ENCODE measurements around the gene RPP25L.

DNA sequence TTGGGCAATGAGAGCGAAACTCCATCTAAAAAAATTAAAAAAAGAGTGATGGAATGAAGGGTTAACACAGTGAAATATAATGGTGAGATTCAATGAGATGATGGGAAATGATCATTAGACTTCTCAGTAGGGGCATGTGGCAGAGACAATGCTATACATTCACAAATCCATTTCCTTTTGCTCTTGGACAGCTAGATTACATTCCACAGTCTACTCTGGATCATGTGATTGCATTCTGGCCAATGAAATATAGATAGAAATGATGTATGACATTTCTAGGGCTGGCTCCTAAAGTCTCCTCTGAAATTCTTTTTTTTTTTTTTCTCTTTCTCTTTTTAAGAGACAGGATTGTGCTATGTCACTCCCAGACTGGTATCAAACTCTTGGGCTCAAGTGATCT lies 30.8 kb upstream of the RPP25L start:
- TF ChIP-seq EP300 (IDR thresholded peaks at IDR 0.05; ENCODE audit: low read depth) (no peak), POLR2A (IDR thresholded peaks at IDR 0.05) (no peak), POLR2AphosphoS5 (IDR thresholded peaks at IDR 0.05) (no peak)
- TF ChIP-seq, protein P1, sequence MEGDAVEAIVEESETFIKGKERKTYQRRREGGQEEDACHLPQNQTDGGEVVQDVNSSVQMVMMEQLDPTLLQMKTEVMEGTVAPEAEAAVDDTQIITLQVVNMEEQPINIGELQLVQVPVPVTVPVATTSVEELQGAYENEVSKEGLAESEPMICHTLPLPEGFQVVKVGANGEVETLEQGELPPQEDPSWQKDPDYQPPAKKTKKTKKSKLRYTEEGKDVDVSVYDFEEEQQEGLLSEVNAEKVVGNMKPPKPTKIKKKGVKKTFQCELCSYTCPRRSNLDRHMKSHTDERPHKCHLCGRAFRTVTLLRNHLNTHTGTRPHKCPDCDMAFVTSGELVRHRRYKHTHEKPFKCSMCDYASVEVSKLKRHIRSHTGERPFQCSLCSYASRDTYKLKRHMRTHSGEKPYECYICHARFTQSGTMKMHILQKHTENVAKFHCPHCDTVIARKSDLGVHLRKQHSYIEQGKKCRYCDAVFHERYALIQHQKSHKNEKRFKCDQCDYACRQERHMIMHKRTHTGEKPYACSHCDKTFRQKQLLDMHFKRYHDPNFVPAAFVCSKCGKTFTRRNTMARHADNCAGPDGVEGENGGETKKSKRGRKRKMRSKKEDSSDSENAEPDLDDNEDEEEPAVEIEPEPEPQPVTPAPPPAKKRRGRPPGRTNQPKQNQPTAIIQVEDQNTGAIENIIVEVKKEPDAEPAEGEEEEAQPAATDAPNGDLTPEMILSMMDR (IDR thresholded peaks at IDR 0.05): no peak

All from transverse colon (tissue), 4 donors.